SK-N-MC (cell line): ENCODE measurements around the gene ITGAV.

Experiments used
- EZH2 ChIP-seq: fragments of 200-600 bp; sonication (generic); IDR thresholded peaks from one replicate; pipeline ENCODE4 v1.6.1; 2017; ENCODE audit warnings: antibody characterized with exemption
- FOXP2 ChIP-seq: optimal IDR thresholded peaks from 2 replicates; pipeline ENCODE3; 2011; ENCODE audit warnings: mild to moderate bottlenecking, moderate library complexity; ENCODE audit not compliant: insufficient read depth; ENCODE audit errors: extremely low read length, control extremely low read depth
- POLR2AphosphoS5 ChIP-seq: IDR thresholded peaks from 2 replicates; pipeline ENCODE4 v1.6.1; 2012; ENCODE audit warnings: mild to moderate bottlenecking, low read depth, low read length, borderline replicate concordance

DNA sequence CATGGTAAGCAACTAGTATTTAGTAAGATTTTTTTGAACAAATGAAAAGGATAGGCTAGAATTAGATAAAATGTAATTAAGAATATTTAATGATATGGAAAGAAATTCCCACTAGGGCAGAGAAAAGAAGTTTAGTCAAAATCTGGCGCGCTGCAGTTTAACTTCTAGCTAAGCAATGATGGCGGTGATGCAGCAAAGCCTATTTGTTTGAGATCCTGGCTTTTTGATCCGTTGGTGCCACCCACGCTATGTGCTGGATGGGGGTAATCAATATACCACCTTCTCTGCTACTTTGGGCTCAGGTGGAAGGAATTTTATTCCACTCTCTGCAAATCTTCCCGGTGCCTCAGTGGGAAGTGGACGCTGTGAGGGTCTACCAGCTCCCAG lies 103.6 kb downstream of the ITGAV start:
- TF ChIP-seq EZH2 (no peak), POLR2AphosphoS5 (no peak), FOXP2 (no peak)
